Natural killer cell treated with Interleukin-12 subunit alpha and Interleukin-12 subunit beta and Interleukin-15 and Interleukin-18, amount 100 ng/mL, for 72 hours (primary cell): ENCODE measurements around the gene WWP2. TPM values are rescaled to one million over a fixed set of nuclear protein-coding genes. Genes with fewer than 3 reads are reported as not detected.

Source experiments
- ATAC-seq, 2 donors: fragments of 150-1000 bp; cut with Tn5 transposase in 1 of 2; sonication (Bioruptor Pico), chemical (Tn5 transposase) in 1 of 2; 2 replicates each; pipeline ENCODE4 v1.10.0; 2021
- DNase-seq: peaks from one replicate; pipeline ENCODE4 v3.0.0; 2022; ENCODE audit warnings: low spot score
- H3K27ac Mint-ChIP-seq, 2 donors: 1 replicate in 1 of 2; 2 replicates in 1 of 2; pipeline ENCODE4 v1.8.0; 2022; ENCODE audit warnings: mixed read lengths in 2 of 2, mild to moderate bottlenecking in 1 of 2, moderate library complexity in 1 of 2
- H3K27me3 Mint-ChIP-seq, 2 donors: 1 replicate in 1 of 2; 2 replicates in 1 of 2; pipeline ENCODE4 v1.8.0; 2022; ENCODE audit warnings: mixed read lengths in 2 of 2
- H3K36me3 Mint-ChIP-seq: one replicate; pipeline ENCODE4 v1.8.0; 2022; ENCODE audit warnings: mixed read lengths
- H3K4me1 Mint-ChIP-seq, 2 donors: 1 replicate in 1 of 2; 2 replicates in 1 of 2; pipeline ENCODE4 v1.8.0; 2022; ENCODE audit warnings: low read depth in 2 of 2, mixed read lengths in 2 of 2, mild to moderate bottlenecking in 1 of 2
- H3K4me3 Mint-ChIP-seq: one replicate; pipeline ENCODE4 v1.8.0; 2022; ENCODE audit warnings: mixed read lengths
- H3K9me3 Mint-ChIP-seq: 2 replicates; pipeline ENCODE4 v1.8.0; 2022; ENCODE audit warnings: mixed read lengths
- total RNA-seq, 2 donors: library from RNA; stranded (reverse); gene quantifications; one replicate each; pipeline ENCODE4 v1.2.3, GENCODE V29; 2022

Gene WWP2
- total RNA-seq, 2 donors from 2014 or later = 82.8 to 93.2 TPM

DNA sequence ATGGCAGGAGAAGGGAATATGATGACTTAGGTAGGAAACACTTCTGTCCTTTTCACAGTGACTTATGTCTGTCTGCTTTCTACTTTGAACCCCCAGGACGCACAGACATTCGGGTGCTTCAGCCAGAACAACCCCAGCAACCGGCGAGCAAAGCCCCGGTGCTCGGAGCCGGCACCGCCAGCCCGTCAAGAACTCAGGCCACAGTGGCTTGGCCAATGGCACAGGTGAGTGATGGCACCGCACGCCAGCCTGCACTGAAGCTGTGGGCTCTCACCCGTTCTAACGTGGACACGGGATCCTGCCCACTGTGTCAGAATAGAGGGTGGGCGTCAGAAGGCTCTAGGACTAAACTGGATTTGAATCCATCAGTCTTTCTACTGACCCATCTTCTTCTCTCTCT is 109.6 kb downstream of the WWP2 start:
- no peaks in the 10 kb centered on the region for H3K9me3 Mint-ChIP-seq
- no peak overlapping the region for H3K27ac Mint-ChIP-seq
- no peaks in the 10 kb centered on the region for H3K27me3 Mint-ChIP-seq
- ATAC-seq (no peak), DNase-seq (no peak)
- H3K4me3 Mint-ChIP-seq = no peak overlapping the region
- peaks cover 0 to 4% of the 10 kb centered on the region in 2 donors for H3K4me1 Mint-ChIP-seq
- H3K36me3 Mint-ChIP-seq = peaks cover 10% of the 10 kb centered on the region

- Mint-ChIP-seq H3K27me3 (no peaks in the 10 kb centered on the region), H3K27ac (no peak overlapping the region), H3K4me3 (no peak overlapping the region), H3K9me3 (no peaks in the 10 kb centered on the region), H3K4me1 (peaks cover 0 to under 1% of the 10 kb centered on the region in 2 donors), H3K36me3 (peaks cover 15% of the 10 kb centered on the region)
- DNase-seq (no peak), ATAC-seq (no peak)
Observed at GRCh38 chr16:69872888-69873287, 110.8 kb downstream of the WWP2 start.

- H3K4me3 Mint-ChIP-seq = no peak overlapping the region
- no peaks in the 10 kb centered on the region for H3K9me3 Mint-ChIP-seq
- no peak overlapping the region for H3K27ac Mint-ChIP-seq
- H3K4me1 Mint-ChIP-seq = no peaks in the 10 kb centered on the region
- H3K27me3 Mint-ChIP-seq = no peaks in the 10 kb centered on the region
- DNase-seq = no peak
- peaks cover 15% of the 10 kb centered on the region for H3K36me3 Mint-ChIP-seq
- no peak for ATAC-seq
Observed at GRCh38 chr16:69873783-69874182, 111.7 kb downstream of the WWP2 start.

DNA sequence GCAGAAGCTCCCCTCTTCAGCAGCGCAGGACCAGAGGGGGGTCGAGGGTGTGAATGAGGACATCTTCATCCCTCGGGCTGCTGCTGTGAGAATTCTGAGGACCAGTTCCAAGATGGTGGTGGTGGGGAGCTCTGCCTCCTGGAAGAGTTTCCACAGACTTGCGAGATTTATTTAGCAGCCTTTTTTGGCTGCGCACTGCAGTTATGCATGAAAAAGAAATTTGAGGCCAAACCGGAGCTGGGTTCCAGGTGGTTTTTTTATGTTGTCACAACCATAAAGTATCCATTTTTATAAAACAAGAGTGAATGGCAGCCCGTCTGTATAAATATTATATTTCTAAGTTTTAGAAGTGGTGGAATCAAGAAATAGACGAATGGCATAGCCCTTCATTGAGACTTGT is 112.1 kb downstream of the WWP2 start:
- no peak overlapping the region for H3K27ac Mint-ChIP-seq

DNA sequence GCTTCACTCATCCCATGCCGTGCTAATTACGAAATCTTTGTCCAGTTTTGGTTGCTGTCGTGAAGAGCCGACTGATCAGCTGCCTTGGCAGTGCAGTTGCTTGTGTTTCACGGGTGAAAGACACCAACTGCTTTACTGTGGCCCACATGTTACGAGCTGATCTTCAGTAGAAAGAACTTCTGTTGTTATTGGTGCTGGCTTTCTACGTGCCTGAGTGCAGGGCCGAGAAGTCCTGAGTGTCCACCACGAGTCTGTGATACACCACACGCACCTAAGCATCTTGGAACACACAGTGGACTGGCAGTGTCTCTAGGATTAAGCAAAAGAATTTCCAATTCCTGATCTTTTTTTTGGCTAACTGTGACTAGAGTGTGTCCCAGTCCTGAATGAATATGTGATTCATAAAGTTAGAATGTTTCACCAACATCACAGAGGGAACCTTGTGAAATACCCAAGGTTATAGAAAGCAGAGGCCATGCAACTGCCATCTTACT is 118.6 kb downstream of the WWP2 start:
- DNase-seq (no peak), ATAC-seq (no peak)
- Mint-ChIP-seq H3K27ac (no peak overlapping the region), H3K4me3 (no peak overlapping the region), H3K27me3 (no peaks in the 10 kb centered on the region), H3K9me3 (no peaks in the 10 kb centered on the region), H3K4me1 (peaks cover 6 to 12% of the 10 kb centered on the region in 2 donors), H3K36me3 (peaks cover 14% of the 10 kb centered on the region)

More for the DNA sequence above, 112.1 kb downstream of the WWP2 start:
- peaks cover 16% of the 10 kb centered on the region for H3K36me3 Mint-ChIP-seq
- no peaks in the 10 kb centered on the region for H3K27me3 Mint-ChIP-seq
- DNase-seq = no peak
- no peak for ATAC-seq
- no peaks in the 10 kb centered on the region for H3K9me3 Mint-ChIP-seq
- no peaks in the 10 kb centered on the region for H3K4me1 Mint-ChIP-seq
- no peak overlapping the region for H3K4me3 Mint-ChIP-seq

- Mint-ChIP-seq H3K9me3 (no peaks in the 10 kb centered on the region), H3K4me3 (no peak overlapping the region), H3K36me3 (peaks cover 14% of the 10 kb centered on the region), H3K27ac (no peak overlapping the region), H3K27me3 (no peaks in the 10 kb centered on the region), H3K4me1 (peaks cover 8 to 14% of the 10 kb centered on the region in 2 donors)
- no peak for ATAC-seq
- no peak for DNase-seq
Observed at GRCh38 chr16:69881141-69881540, 119.0 kb downstream of the WWP2 start.

GRCh38 chr16:69883744-69884143 is 121.6 kb downstream of the WWP2 start:
- Mint-ChIP-seq H3K27me3 (no peaks in the 10 kb centered on the region), H3K4me1 (peaks cover 8 to 14% of the 10 kb centered on the region in 2 donors), H3K9me3 (no peaks in the 10 kb centered on the region), H3K36me3 (peaks cover 4% of the 10 kb centered on the region), H3K4me3 (no peak overlapping the region), H3K27ac (no peak overlapping the region)
- DNase-seq = no peak
- ATAC-seq = no peak

- H3K9me3 Mint-ChIP-seq = no peaks in the 10 kb centered on the region
- no peak overlapping the region for H3K27ac Mint-ChIP-seq
- H3K27me3 Mint-ChIP-seq = no peaks in the 10 kb centered on the region
- ATAC-seq (no peak), DNase-seq (no peak)
- H3K36me3 Mint-ChIP-seq = no peaks in the 10 kb centered on the region
- H3K4me3 Mint-ChIP-seq = no peak overlapping the region
- peaks cover 8 to 26% of the 10 kb centered on the region in 2 donors for H3K4me1 Mint-ChIP-seq
Observed at GRCh38 chr16:69885722-69886121, 123.6 kb downstream of the WWP2 start.

DNA sequence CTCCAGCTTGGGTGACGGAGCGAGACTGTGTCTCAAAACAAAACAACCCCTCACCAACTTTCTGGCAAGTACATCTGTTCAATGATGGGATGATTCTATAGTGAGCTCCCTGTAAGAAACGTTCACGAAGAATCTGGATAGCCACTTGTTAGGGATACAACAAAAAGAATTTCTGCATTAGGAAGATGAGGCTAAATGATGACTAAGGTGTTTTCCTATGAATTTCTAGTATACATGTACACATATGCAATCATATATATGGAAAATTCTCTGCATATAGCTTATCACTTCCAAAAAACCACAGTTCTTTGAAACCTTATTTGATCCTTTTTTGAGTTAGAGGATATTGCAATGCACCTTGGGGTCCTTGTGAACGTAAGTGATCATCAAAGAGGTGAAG is 124.6 kb downstream of the WWP2 start:
- H3K27me3 Mint-ChIP-seq = no peaks in the 10 kb centered on the region
- H3K27ac Mint-ChIP-seq = no peak overlapping the region
- ATAC-seq = no peak
- H3K4me3 Mint-ChIP-seq = no peak overlapping the region
- H3K4me1 Mint-ChIP-seq = peaks cover 8 to 21% of the 10 kb centered on the region in 2 donors
- DNase-seq = no peak
- no peaks in the 10 kb centered on the region for H3K36me3 Mint-ChIP-seq
- no peaks in the 10 kb centered on the region for H3K9me3 Mint-ChIP-seq

DNA sequence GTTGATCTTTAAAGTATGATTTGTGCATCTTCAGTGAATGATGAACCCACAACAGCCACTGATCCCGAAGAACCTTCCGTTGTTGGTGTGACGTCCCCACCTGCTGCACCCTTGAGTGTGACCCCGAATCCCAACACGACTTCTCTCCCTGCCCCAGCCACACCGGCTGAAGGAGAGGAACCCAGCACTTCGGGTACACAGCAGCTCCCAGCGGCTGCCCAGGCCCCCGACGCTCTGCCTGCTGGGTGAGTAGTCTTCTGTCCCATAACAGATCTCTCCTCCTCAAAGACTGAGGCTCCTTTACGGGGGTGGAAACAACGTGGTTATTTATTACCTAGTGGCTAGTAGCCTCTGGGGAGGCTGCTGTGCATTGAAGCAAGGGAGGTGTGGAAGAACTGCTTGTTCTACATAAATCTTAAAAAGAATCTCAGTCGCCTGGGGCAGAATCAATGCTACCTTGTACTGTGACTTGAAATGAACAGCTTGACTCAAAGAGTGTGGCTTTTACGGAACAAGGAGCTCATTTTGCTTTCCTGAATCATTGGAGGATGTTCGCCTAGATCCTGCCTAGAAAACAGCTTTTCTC is 126.0 kb downstream of the WWP2 start:
- Mint-ChIP-seq H3K27ac (no peak overlapping the region), H3K27me3 (no peaks in the 10 kb centered on the region), H3K4me3 (no peak overlapping the region), H3K4me1 (peaks cover 8 to 23% of the 10 kb centered on the region in 2 donors), H3K9me3 (no peaks in the 10 kb centered on the region), H3K36me3 (no peaks in the 10 kb centered on the region)
- DNase-seq (no peak), ATAC-seq (no peak)

DNA sequence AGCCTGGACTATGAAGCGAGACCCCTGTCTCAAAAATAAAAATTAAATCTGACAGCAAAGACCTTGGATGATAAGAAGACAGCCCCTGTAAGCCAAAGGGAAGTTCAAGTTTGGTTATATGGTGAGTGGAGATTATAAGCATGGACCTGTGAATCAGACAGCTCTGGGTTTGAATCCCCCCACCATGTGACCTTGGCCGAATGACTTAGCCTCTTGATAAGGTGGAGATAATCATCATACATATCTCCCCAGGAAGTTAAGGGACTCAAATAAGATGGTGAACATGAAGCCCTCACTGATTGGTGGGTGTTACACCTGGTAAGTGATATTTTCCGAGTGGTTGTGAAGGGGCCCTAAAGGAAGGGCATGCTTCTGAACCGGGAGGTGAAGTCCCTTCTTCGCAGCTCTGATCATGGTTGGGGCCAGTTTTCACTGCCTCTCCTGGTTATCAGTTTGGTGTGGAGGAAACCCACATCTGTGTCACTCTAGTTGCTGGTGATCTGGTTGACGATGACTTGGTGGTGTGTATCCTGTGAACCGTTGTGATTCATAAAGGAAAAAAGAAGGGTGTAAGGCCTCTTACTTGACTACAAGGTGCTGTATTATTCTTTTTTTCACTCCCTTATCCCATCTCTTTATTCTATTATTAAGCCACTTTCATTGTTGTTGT is 127.3 kb downstream of the WWP2 start:
- Mint-ChIP-seq H3K27me3 (no peaks in the 10 kb centered on the region), H3K36me3 (no peaks in the 10 kb centered on the region), H3K4me1 (peaks cover 8 to 28% of the 10 kb centered on the region in 2 donors), H3K9me3 (no peaks in the 10 kb centered on the region), H3K27ac (peak overlapping the region in 1 of 2 donors; percentile 35), H3K4me3 (no peak overlapping the region)
- ATAC-seq (peak; percentile 70 to 71), DNase-seq (no peak)

GRCh38 chr16:69890114-69890891 is 128.2 kb downstream of the WWP2 start:
- Mint-ChIP-seq H3K4me1 (peaks cover 6 to 27% of the 10 kb centered on the region in 2 donors), H3K36me3 (no peaks in the 10 kb centered on the region), H3K9me3 (no peaks in the 10 kb centered on the region), H3K4me3 (no peak overlapping the region), H3K27me3 (no peaks in the 10 kb centered on the region), H3K27ac (peak overlapping the region in 1 of 2 donors; percentile 35)
- no peak for ATAC-seq
- DNase-seq = no peak

GRCh38 chr16:69890892-69891282 is 128.8 kb downstream of the WWP2 start:
- no peaks in the 10 kb centered on the region for H3K36me3 Mint-ChIP-seq
- no peak overlapping the region for H3K4me3 Mint-ChIP-seq
- DNase-seq (no peak), ATAC-seq (no peak)
- no peak overlapping the region for H3K27ac Mint-ChIP-seq
- H3K4me1 Mint-ChIP-seq = peaks cover under 1 to 22% of the 10 kb centered on the region in 2 donors
- H3K9me3 Mint-ChIP-seq = no peaks in the 10 kb centered on the region
- no peaks in the 10 kb centered on the region for H3K27me3 Mint-ChIP-seq

- H3K4me3 Mint-ChIP-seq = no peak overlapping the region
- H3K4me1 Mint-ChIP-seq = peaks cover 0 to 22% of the 10 kb centered on the region in 2 donors
- H3K36me3 Mint-ChIP-seq = no peaks in the 10 kb centered on the region
- no peaks in the 10 kb centered on the region for H3K27me3 Mint-ChIP-seq
- H3K27ac Mint-ChIP-seq = no peak overlapping the region
- no peak for DNase-seq
- no peak for ATAC-seq
- H3K9me3 Mint-ChIP-seq = no peaks in the 10 kb centered on the region
Observed at GRCh38 chr16:69892378-69892777, 130.2 kb downstream of the WWP2 start.
